ENCODE data around the gene ATF3. TPM values are rescaled to one million over a fixed set of nuclear protein-coding genes. Genes with fewer than 3 reads are reported as not detected.

Gene ATF3
- total RNA-seq, 1 experiment from 2014 or later, result 4.9 TPM

Other genes starting within 250 kb of the ATF3 start
- 13.9 and 21.2 TPM in 2 replicates for gene PACC1, start 193.9 kb upstream of the ATF3 start, total RNA-seq (2014; rRNA removed; shearing (Covaris generic))
- 42.8 and 64.8 TPM in 2 replicates for gene NENF, start 175.8 kb upstream of the ATF3 start, total RNA-seq (2014; rRNA removed; shearing (Covaris generic))
- 17.4 and 23.2 TPM in 2 replicates for gene BATF3, start 91.1 kb downstream of the ATF3 start, total RNA-seq (2014; rRNA removed; shearing (Covaris generic))
- 52.8 and 53.7 TPM in 2 replicates for gene NSL1, start 183.0 kb downstream of the ATF3 start, total RNA-seq (2014; rRNA removed; shearing (Covaris generic))
- gene TATDN3, start 183.1 kb downstream of the ATF3 start, total RNA-seq (2014; rRNA removed; shearing (Covaris generic)), result 7.6 and 10.4 TPM in 2 replicates
- not detected in 2 replicates for gene SPATA45, start 238.9 kb downstream of the ATF3 start, total RNA-seq (2014; rRNA removed; shearing (Covaris generic))
- 6.9 and 7.9 TPM in 2 replicates for gene FLVCR1, start 249.5 kb downstream of the ATF3 start, total RNA-seq (2014; rRNA removed; shearing (Covaris generic))

All from HT1080 (cell line).